HL-60 (cell line): ENCODE data around the gene CAB39L.

Experiments
- CTCF ChIP-seq: IDR thresholded peaks from one replicate; pipeline ENCODE4 v1.5.1; 2011; ENCODE audit warnings: low read length, control low read depth, inconsistent platforms; ENCODE audit not compliant: insufficient read depth
- GABPA ChIP-seq: IDR thresholded peaks from 2 replicates; pipeline ENCODE4 v1.6.1; 2012; ENCODE audit warnings: low read depth
- POLR2AphosphoS5 ChIP-seq: IDR thresholded peaks from 2 replicates; pipeline ENCODE4 v1.6.1; 2012; ENCODE audit warnings: low read depth
- REST ChIP-seq: IDR thresholded peaks from 2 replicates; pipeline ENCODE4 v1.6.1; 2012; ENCODE audit warnings: low read depth; ENCODE audit not compliant: insufficient replicate concordance
- SPI1 ChIP-seq: IDR thresholded peaks from 2 replicates; pipeline ENCODE4 v1.6.1; 2012; ENCODE audit warnings: low read depth, mild to moderate bottlenecking, borderline replicate concordance

- TF ChIP-seq CTCF, result peak; percentile 79
- TF ChIP-seq REST, result no peak
- no peak for TF ChIP-seq SPI1
- TF ChIP-seq POLR2AphosphoS5, result no peak
- no peak for TF ChIP-seq GABPA
These were observed 142.9 kb downstream of the CAB39L start for GRCh38 chr13:49300739-49301589.
